Hepatocyte (in vitro differentiated cells): Measurements from ENCODE around the gene ADAM17.

Source experiments
- CTCF ChIP-seq: fragments of 200-600 bp; sonication (generic); IDR thresholded peaks from 2 replicates; pipeline ENCODE4 v1.5.1; 2016; ENCODE audit warnings: antibody characterized with exemption, mild to moderate bottlenecking; ENCODE audit not compliant: poor library complexity
- EZH2 ChIP-seq: fragments of 200-600 bp; sonication (generic); IDR thresholded peaks from 2 replicates; pipeline ENCODE4 v1.6.1; 2016; ENCODE audit warnings: antibody characterized with exemption, mild to moderate bottlenecking, borderline replicate concordance
- EZH2phosphoT487 ChIP-seq: fragments of 200-600 bp; sonication (generic); IDR thresholded peaks from one replicate; pipeline ENCODE4 v1.6.1; 2018; ENCODE audit warnings: antibody characterized with exemption, mild to moderate bottlenecking, low read depth, moderate library complexity; ENCODE audit not compliant: unreplicated experiment, severe bottlenecking

- TF ChIP-seq CTCF (no peak), EZH2 (no peak), EZH2phosphoT487 (no peak)
Observed at GRCh38 chr2:9524291-9524690, 31.3 kb downstream of the ADAM17 start.
